ENCODE data around the gene PES1.
"Not testable (repeated sequence)": the region's sequence is repeated elsewhere in the genome, so short reads cannot be mapped to it uniquely, and the experiment has no call there.

Gene PES1

GRCh38 chr22:30551813-30552212, 39.9 kb downstream of the PES1 start:
- DNase-seq: not testable (repeated sequence)

DNA sequence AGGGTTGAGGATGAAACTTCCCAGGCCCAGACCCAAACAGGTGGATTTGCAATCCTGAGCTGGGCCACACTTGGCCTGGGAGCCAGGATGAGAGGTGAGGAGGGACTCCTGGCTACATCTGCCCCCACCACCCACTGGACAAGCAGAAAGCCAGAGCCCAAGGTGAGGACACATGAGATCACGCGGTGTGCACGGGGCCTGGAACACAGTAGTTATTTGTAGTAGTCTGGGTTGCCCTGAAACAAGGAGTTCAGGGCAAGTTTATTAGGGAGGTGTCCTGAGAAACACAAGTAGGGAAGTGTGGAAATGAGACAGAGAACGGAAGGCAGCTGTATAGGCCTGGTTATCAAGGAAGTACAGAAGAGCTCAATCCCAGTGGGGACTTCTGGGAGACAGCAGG, 44.5 kb downstream of the PES1 start:
- DNase-seq: no peak

- DNase-seq: no peak
These were observed 45.1 kb downstream of the PES1 start, which contains the start of gene SEC14L6 for GRCh38 chr22:30546616-30547015. SEC14L6 (minus strand) TSS chr22:30546741; CDS start chr22:30546682, 59 bp downstream.

DNA sequence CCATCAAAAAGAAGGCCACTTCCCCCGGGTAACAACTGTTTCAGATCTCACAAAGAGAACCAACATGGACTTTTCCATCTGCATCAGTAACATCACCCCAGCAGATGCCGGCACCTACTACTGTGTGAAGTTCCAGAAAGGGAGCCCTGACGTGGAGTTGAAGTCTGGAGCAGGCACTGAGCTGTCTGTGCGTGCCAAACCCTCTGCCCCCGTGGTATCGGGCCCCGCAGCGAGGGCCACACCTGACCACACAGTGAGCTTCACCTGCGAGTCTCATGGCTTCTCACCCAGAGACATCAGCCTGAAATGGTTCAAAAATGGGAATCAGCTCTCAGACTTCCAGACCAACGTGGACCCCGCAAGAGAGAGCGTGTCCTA, 48.9 kb downstream of the PES1 start:
- DNase-seq: no peak

DNA sequence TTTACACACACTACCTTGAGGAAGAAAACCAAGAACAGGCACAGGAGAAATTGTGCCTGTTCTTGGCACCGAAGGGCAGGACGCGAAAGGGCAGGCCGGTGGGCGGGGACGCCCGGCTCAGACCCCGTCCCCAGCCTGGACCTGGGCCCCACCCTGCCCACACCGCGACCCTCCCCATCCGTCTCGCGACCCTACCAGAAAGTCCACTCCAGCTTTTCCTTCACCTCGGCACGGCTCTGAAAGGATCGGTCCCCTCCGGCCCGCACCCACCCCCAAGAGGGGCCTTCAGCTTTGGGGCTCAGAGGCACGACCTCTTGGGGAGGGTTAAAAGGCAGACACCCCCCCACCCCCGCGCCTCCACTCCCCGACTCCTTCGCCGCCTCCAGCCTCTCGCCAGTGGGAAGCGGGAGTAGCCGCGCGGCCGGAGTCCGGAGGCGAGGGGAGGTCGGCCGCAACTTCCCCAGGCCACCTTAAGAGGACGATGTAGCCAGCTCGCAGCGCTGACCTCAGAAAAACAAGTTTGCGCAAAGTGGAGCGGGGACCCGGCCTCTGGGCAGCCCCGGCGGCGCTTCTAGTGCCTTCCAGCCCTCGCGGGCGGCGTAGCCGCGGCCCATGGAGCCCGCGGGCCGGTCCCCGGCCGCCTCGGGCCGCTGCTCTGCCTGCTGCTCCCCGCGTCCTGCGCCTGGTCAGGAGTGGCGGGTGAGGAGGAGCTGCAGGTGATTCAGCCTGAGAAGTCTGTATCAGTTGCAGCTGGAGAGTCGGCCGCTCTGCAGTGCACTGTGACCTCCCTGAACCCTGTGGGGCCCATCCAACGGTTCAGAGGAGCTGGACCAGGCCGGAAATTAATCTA, 49.5 kb downstream of the PES1 start:
- DNase-seq: no peak

- DNase-seq: not testable (repeated sequence)
These were observed 50.2 kb downstream of the PES1 start for GRCh38 chr22:30541511-30541910.

DNA sequence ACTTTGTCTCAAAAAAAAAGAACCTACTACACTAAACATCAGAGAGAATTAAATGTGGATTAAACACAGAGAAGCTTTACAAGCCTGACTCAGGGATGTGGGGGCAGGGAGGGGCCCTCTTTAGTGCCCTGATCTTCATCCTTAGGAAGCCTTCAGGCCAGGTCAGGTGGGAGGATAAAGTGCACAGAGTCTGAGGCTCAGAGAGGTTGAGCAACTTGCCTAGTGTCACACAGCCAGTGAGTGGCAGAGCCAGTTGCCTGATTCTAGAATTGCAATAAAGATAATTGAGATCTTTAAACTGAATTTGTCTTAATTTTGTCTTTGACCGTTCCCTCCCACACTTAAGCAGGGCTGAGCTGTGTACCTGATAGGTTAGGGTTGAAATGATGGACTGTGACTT, 52.3 kb downstream of the PES1 start:
- no peak for DNase-seq

GRCh38 chr22:30538280-30538679, 53.4 kb downstream of the PES1 start:
- DNase-seq: no peak

DNA sequence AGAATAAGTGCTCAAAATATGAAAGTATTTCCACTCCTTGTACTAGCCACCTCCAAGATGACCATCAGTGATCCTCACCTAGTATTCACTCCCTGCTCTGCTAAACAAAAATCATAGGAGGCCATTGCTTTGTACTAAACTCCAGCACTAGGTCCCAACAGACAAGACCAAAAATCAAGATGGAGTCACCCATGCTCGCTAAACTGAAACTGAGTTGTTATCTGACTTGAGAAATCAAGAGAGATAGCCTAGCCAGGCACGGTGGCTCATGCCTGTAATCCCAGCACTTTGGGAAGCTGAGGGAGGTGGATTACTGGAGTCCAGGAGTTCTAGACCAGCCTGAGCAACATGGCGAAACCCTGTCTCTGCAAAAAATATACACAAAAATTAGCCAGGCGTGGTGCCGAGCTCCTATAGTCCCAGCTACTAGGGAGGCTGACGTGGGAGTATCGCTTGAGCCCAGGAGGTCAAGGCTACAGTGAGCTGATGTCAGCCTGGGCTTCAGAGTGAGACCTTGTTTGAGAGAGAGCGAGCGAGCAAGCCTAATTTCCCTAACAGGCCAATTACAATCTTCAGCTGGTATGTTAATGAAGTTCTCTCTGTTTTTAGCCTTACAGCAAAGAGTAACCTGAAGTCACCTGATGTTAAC, 54.5 kb downstream of the PES1 start:
- no peak for DNase-seq

- DNase-seq: no peak
These were observed 56.5 kb downstream of the PES1 start for GRCh38 chr22:30535182-30535581.

GRCh38 chr22:30531651-30532608, 59.8 kb downstream of the PES1 start:
- no peak for DNase-seq

DNA sequence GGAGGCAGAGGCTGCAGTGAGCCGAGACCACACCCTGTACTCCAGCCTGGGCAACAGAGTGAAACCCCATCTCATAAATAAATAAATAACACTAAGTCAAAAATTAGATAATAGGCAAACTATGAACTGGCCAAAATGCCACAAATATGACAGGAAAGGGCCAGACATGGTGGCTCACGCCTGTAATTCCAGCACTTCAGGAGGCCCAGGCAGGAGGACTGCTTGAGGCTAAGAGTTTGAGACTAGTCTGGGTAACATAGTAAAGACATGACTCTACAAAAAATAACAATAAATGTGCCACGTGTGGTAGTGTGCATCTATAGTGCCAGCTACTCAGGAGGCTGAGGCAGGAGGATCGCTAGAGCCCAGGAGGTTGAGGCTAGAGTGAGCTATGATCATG, 65.1 kb downstream of the PES1 start:
- no peak for DNase-seq

Data from SIG-M5 (cell line).